BJ (cell line): ENCODE results near the gene TRIM67. TPM values are rescaled to one million over a fixed set of nuclear protein-coding genes. Genes with fewer than 3 reads are reported as not detected.
"Not testable (repeated sequence)": the region's sequence is repeated elsewhere in the genome, so short reads cannot be mapped to it uniquely, and the experiment has no call there.

Source experiments
- CTCF ChIA-PET: fragments of 350-600 bp; formaldehyde crosslinking; extraction: SDS; loops from one replicate; lab custom pipeline; 2021; ENCODE audit warnings: antibody characterized with exemption, inconsistent platforms; lab: Yijun Ruan, JAX
- POLR2A ChIA-PET: fragments of 300-600 bp; sonication (Branson Sonifier 250); formaldehyde crosslinking; extraction: SDS; loops from one replicate; lab custom pipeline; 2021; ENCODE audit warnings: antibody characterized with exemption; lab: Charles Lee
- DNase-seq: peaks from one replicate; pipeline ENCODE4 v3.0.0-alpha.2; 2011; ENCODE audit warnings: low read depth
- H3K27me3 ChIP-seq: 2 replicates; pipeline ENCODE4 v1.6.0; 2011; ENCODE audit warnings: low read length; ENCODE audit not compliant: control insufficient read depth, insufficient read depth
- H3K36me3 ChIP-seq: 2 replicates; pipeline ENCODE4 v1.5.1; 2011; ENCODE audit warnings: low read length; ENCODE audit not compliant: control insufficient read depth, insufficient read depth
- H3K4me3 ChIP-seq: 2 replicates; pipeline ENCODE4 v1.5.1; 2011; ENCODE audit warnings: low read depth, mild to moderate bottlenecking, control low read depth, low read length
- CTCF ChIP-seq: IDR thresholded peaks from 2 replicates; pipeline ENCODE4 v1.5.1; 2011; ENCODE audit warnings: low read depth, mild to moderate bottlenecking, control low read depth, inconsistent platforms, low read length, moderate library complexity; ENCODE audit not compliant: insufficient read depth
- polyA plus RNA-seq: library from polyadenylated mRNA; depleted of rRNA; stranded (reverse); fragments of >200 nt; gene quantifications from 2 replicates; pipeline ENCODE4 v1.2.3, GENCODE V29; 2011

TRIM67 gene
- polyA plus RNA-seq, 1 experiment, result 0.02 TPM

- TF ChIP-seq CTCF, result no peak
- no peak overlapping the region for H3K4me3 ChIP-seq
- CTCF ChIA-PET, result no interaction called here
- no peak for DNase-seq
- H3K27me3 ChIP-seq, result no peaks in the 10 kb centered on the region; the same call in 1 of the 2 replicates
- no peaks in the 10 kb centered on the region for H3K36me3 ChIP-seq
- POLR2A ChIA-PET, result no interaction called here
Measured at GRCh38 chr1:231124746-231125145, 37.1 kb upstream of the TRIM67 start.

GRCh38 chr1:231125972-231126580 is 35.8 kb upstream of the TRIM67 start:
- ChIA-PET CTCF (interaction anchor here (0.9 kb wide), 1 partner anchor 37 kb away, joined by 4 read pairs; no protein-coding TSS in a partner anchor), POLR2A (no interaction called here)
- Histone ChIP-seq H3K4me3 (no peak overlapping the region), H3K36me3 (no peaks in the 10 kb centered on the region), H3K27me3 (no peaks in the 10 kb centered on the region; the same call in 1 of the 2 replicates)
- DNase-seq, result no peak
- no peak for TF ChIP-seq CTCF

DNA sequence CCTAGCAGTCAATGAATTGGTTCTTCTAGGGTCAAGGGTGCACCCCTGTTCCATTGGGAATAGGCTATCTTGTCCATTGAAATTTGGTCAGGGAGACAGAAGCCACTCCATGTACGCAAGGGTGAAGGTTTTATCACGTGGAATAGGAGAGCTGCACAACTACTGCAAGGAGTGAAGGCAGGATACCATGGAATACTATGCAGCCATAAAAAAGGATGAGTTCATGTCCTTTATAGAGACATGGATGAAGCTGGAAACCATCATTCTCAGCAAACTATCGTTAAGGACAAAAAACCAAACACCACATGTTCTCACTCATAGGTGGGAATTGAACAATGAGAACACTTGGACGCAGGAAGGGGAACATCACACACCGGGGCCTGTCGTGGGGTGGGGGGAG is 34.8 kb upstream of the TRIM67 start:
- H3K4me3 ChIP-seq, CTCF ChIA-PET, DNase-seq, POLR2A ChIA-PET, H3K27me3 ChIP-seq, H3K36me3 ChIP-seq: not testable (repeated sequence)

- H3K4me3 ChIP-seq, POLR2A ChIA-PET, DNase-seq, H3K27me3 ChIP-seq, H3K36me3 ChIP-seq: not testable (repeated sequence)
- CTCF ChIA-PET, result interaction anchor here (0.7 kb wide), 1 partner anchor 405 kb away, joined by 3 read pairs; no protein-coding TSS in a partner anchor
Measured at GRCh38 chr1:231128471-231128870, 33.4 kb upstream of the TRIM67 start.

GRCh38 chr1:231130544-231130943 is 31.3 kb upstream of the TRIM67 start:
- no peak for DNase-seq
- CTCF ChIA-PET, result no interaction called here
- POLR2A ChIA-PET, result no interaction called here
- no peak for TF ChIP-seq CTCF
- Histone ChIP-seq H3K27me3 (no peaks in the 10 kb centered on the region), H3K36me3 (no peaks in the 10 kb centered on the region), H3K4me3 (no peak overlapping the region)

GRCh38 chr1:231132591-231132990 is 29.3 kb upstream of the TRIM67 start:
- CTCF ChIA-PET, H3K27me3 ChIP-seq, DNase-seq, POLR2A ChIA-PET, H3K36me3 ChIP-seq, H3K4me3 ChIP-seq: not testable (repeated sequence)

DNA sequence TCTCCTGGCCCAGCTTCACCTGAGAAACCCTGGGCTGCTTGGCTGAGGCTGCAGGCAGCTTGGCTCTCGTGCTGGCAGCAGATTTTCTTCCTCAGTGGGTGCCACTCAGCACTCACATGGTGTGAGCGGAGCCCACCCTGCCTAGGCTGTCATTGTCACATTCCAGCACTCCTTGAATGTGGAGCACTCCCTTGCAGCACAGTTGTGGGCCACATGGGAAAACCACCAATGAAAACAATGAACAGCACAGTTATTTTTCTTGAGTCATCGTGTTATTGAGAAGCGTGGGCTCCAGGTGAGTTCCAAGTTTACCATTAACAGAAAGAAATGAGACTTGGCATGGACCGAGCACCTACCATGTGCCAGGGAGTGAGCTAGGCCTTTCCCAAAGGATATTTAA is 27.2 kb upstream of the TRIM67 start:
- DNase-seq, result no peak
- ChIA-PET CTCF (no interaction called here), POLR2A (no interaction called here)
- H3K4me3 ChIP-seq, result no peak overlapping the region
- H3K36me3 ChIP-seq, result no peaks in the 10 kb centered on the region
- no peak for TF ChIP-seq CTCF
- H3K27me3 ChIP-seq, result no peaks in the 10 kb centered on the region
